ENCODE results near the gene GATA6. TPM values are rescaled to one million over a fixed set of nuclear protein-coding genes. Genes with fewer than 3 reads are reported as not detected.

Gene GATA6
- total and polyA plus RNA-seq, 2 of the 13 experiments (the other 11 are each of a cell fraction or from before 2014, with no cell fraction given) = 0.84 to 3.2 TPM

- BruUV-seq (replicated peaks) = no TSS peak
- Histone ChIP-seq H3K36me3 (replicated peaks in 1 of 2; ENCODE audit: control insufficient read depth in 1 of 2, insufficient read depth in 2 of 2, low read length in 2 of 2) (no peaks in the 10 kb centered on the region), H3K4me3 (replicated peaks in 1 of 3; ENCODE audit: insufficient read depth in 1 of 3, low read depth in 2 of 3, low read length in 3 of 3) (no peak overlapping the region), H3K79me2 (ENCODE audit: insufficient read depth, low read length) (no peaks in the 10 kb centered on the region), H3K27ac (ENCODE audit: extremely low read length, insufficient read depth, low read length) (no peak overlapping the region), H3K4me2 (ENCODE audit: low read depth, low read length) (no peak overlapping the region), H3K27me3 (ENCODE audit: control insufficient read depth in 1 of 2, insufficient read depth in 2 of 2, low read length in 2 of 2) (no peaks in the 10 kb centered on the region), H3K9ac (ENCODE audit: insufficient read depth, low read depth, low read length) (no peak overlapping the region), H4K20me1 (ENCODE audit: insufficient read depth, low read length) (no peaks in the 10 kb centered on the region), H2AFZ (ENCODE audit: low read length) (no peak overlapping the region), H3K4me1 (ENCODE audit: insufficient read depth, low read length) (no peaks in the 10 kb centered on the region), H3K9me3 (ENCODE audit: low read length) (no peaks in the 10 kb centered on the region)
- POLR2A ChIA-PET = no interaction called here
- CTCF ChIA-PET (ENCODE audit: low intra/inter-chr PET ratio, low total read pairs) = no interaction called here
- ATAC-seq = no peak
- WGBS (ENCODE audit: low lambda C conversion rate) = 15% methylated on average over 3 of the region's 3 CpGs
- no peak for DNase-seq (ENCODE audit: low spot score)
- TF ChIP-seq MXI1 (IDR thresholded peaks at IDR 0.05; ENCODE audit: borderline replicate concordance, low read depth, low read length) = no peak
- TF ChIP-seq ZNF724P (CRISPR knock-in tag; IDR thresholded peaks at IDR 0.05; ENCODE audit: borderline replicate concordance) = no peak
- no peak for TF ChIP-seq ZBTB42 (CRISPR knock-in tag; IDR thresholded peaks at IDR 0.05)
- TF ChIP-seq NCOA2 (CRISPR knock-in tag; IDR thresholded peaks at IDR 0.05) = no peak
- TF ChIP-seq STAT5B (CRISPR knock-in tag; IDR thresholded peaks at IDR 0.05) = no peak
- TF ChIP-seq, protein P1, sequence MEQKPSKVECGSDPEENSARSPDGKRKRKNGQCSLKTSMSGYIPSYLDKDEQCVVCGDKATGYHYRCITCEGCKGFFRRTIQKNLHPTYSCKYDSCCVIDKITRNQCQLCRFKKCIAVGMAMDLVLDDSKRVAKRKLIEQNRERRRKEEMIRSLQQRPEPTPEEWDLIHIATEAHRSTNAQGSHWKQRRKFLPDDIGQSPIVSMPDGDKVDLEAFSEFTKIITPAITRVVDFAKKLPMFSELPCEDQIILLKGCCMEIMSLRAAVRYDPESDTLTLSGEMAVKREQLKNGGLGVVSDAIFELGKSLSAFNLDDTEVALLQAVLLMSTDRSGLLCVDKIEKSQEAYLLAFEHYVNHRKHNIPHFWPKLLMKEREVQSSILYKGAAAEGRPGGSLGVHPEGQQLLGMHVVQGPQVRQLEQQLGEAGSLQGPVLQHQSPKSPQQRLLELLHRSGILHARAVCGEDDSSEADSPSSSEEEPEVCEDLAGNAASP (CRISPR knock-in tag; IDR thresholded peaks at IDR 0.05; ENCODE audit: borderline replicate concordance) = no peak
- no peak for TF ChIP-seq ELF1 (CRISPR knock-in tag; IDR thresholded peaks at IDR 0.05)
- intact Hi-C loops (cut with micrococcal nuclease; ENCODE audit: unreplicated experiment) = no loop called here
- FAIRE-seq = no peak
- in situ Hi-C loops (cut with HindIII; ENCODE audit: extremely low pct_ligation_motif_present, low pct_unique_long_range_greater_than_20kb) = no loop called here
Observed at GRCh38 chr18:22153428-22153827, 16.0 kb upstream of the GATA6 start.

- Histone ChIP-seq H3K27ac (ENCODE audit: extremely low read length, insufficient read depth, low read length) (no peak overlapping the region), H3K4me2 (ENCODE audit: low read depth, low read length) (no peak overlapping the region), H2AFZ (ENCODE audit: low read length) (no peak overlapping the region), H4K20me1 (ENCODE audit: insufficient read depth, low read length) (no peaks in the 10 kb centered on the region), H3K9ac (ENCODE audit: insufficient read depth, low read depth, low read length) (no peak overlapping the region), H3K4me3 (replicated peaks in 1 of 3; ENCODE audit: insufficient read depth in 1 of 3, low read depth in 2 of 3, low read length in 3 of 3) (no peak overlapping the region), H3K79me2 (ENCODE audit: insufficient read depth, low read length) (no peaks in the 10 kb centered on the region), H3K4me1 (ENCODE audit: insufficient read depth, low read length) (no peaks in the 10 kb centered on the region), H3K36me3 (replicated peaks in 1 of 2; ENCODE audit: control insufficient read depth in 1 of 2, insufficient read depth in 2 of 2, low read length in 2 of 2) (no peaks in the 10 kb centered on the region), H3K27me3 (ENCODE audit: control insufficient read depth in 1 of 2, insufficient read depth in 2 of 2, low read length in 2 of 2) (peaks cover 0 to 4% of the 10 kb centered on the region in 2 experiments; a peak in 1 of 5 replicates), H3K9me3 (ENCODE audit: low read length) (no peaks in the 10 kb centered on the region)
- ChIA-PET CTCF (ENCODE audit: low intra/inter-chr PET ratio, low total read pairs) (no interaction called here), POLR2A (no interaction called here)
- ATAC-seq (no peak), DNase-seq (ENCODE audit: low spot score) (no peak), FAIRE-seq (no peak)
- in situ Hi-C loops (cut with HindIII; ENCODE audit: extremely low pct_ligation_motif_present, low pct_unique_long_range_greater_than_20kb) = no loop called here
- BruUV-seq (replicated peaks) = no TSS peak
- intact Hi-C loops (cut with micrococcal nuclease; ENCODE audit: unreplicated experiment) = no loop called here
- 50% methylated on average over 2 of the region's 2 CpGs for WGBS (ENCODE audit: low lambda C conversion rate)
- TF ChIP-seq ZFP41 (CRISPR knock-in tag; IDR thresholded peaks at IDR 0.05; ENCODE audit: borderline replicate concordance) (no peak), ATF2 (CRISPR knock-in tag; IDR thresholded peaks at IDR 0.05) (no peak), SAFB2 (CRISPR knock-in tag; IDR thresholded peaks at IDR 0.05; ENCODE audit: borderline replicate concordance, low read depth) (no peak), ZNF510 (CRISPR knock-in tag; IDR thresholded peaks at IDR 0.05; ENCODE audit: low read depth) (no peak), JDP2 (CRISPR knock-in tag; IDR thresholded peaks at IDR 0.05; ENCODE audit: borderline replicate concordance) (no peak), SALL2 (CRISPR knock-in tag; IDR thresholded peaks at IDR 0.05) (no peak), ZNF674 (CRISPR knock-in tag; IDR thresholded peaks at IDR 0.05; ENCODE audit: low read depth) (no peak)
- TF ChIP-seq, protein P2, sequence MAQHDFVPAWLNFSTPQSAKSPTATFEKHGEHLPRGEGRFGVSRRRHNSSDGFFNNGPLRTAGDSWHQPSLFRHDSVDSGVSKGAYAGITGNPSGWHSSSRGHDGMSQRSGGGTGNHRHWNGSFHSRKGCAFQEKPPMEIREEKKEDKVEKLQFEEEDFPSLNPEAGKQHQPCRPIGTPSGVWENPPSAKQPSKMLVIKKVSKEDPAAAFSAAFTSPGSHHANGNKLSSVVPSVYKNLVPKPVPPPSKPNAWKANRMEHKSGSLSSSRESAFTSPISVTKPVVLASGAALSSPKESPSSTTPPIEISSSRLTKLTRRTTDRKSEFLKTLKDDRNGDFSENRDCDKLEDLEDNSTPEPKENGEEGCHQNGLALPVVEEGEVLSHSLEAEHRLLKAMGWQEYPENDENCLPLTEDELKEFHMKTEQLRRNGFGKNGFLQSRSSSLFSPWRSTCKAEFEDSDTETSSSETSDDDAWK (CRISPR knock-in tag; IDR thresholded peaks at IDR 0.05) = no peak
- TF ChIP-seq, protein P3, sequence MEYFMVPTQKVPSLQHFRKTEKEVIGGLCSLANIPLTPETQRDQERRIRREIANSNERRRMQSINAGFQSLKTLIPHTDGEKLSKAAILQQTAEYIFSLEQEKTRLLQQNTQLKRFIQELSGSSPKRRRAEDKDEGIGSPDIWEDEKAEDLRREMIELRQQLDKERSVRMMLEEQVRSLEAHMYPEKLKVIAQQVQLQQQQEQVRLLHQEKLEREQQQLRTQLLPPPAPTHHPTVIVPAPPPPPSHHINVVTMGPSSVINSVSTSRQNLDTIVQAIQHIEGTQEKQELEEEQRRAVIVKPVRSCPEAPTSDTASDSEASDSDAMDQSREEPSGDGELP (IDR thresholded peaks at IDR 0.05; ENCODE audit: borderline replicate concordance, low read depth) = no peak
Observed at GRCh38 chr18:22155584-22155983, 13.8 kb upstream of the GATA6 start.
